Esophagus squamous epithelium (tissue), 5 donors: ENCODE measurements around the gene DICER1. TPM values are rescaled to one million over a fixed set of nuclear protein-coding genes. Genes with fewer than 3 reads are reported as not detected.

Experiments
- DNase-seq: peaks from one replicate; lab custom pipeline; 2025; lab: John Stamatoyannopoulos, UW
- H3K27ac ChIP-seq, 4 donors: fragments of 200-600 bp; sonication (generic); one replicate each; pipeline ENCODE4 v1.5.1; 2016 to 2019; ENCODE audit warnings: mild to moderate bottlenecking in 1 of 4
- H3K27me3 ChIP-seq, 4 donors: fragments of 200-600 bp; sonication (generic); 1 replicate in 3 of 4; 2 replicates in 1 of 4; pipeline versions ENCODE4 v1.5.1 to v1.6.0; 2017 to 2021; ENCODE audit warnings: antibody characterized with exemption in 1 of 4
- H3K36me3 ChIP-seq, 3 donors: fragments of 200-600 bp; sonication (generic); one replicate each; pipeline ENCODE4 v1.5.1; 2016 to 2019
- H3K4me1 ChIP-seq, 3 donors: fragments of 200-600 bp; sonication (generic); one replicate each; pipeline ENCODE4 v1.5.1; 2017 to 2019
- H3K4me3 ChIP-seq, 4 donors: fragments of 200-600 bp; sonication (generic); 1 replicate in 3 of 4; 2 replicates in 1 of 4; pipeline ENCODE4 v1.5.1; 2016 to 2019; ENCODE audit warnings: mild to moderate bottlenecking in 2 of 4, moderate library complexity in 1 of 4
- H3K9me3 ChIP-seq, 3 donors: fragments of 200-600 bp; sonication (generic); one replicate each; pipeline ENCODE4 v1.5.1; 2016 to 2019
- POLR2A ChIP-seq, 4 donors: fragments of 450-650 bp; IDR thresholded peaks; one replicate each; pipeline ENCODE4 v1.6.1; 2017; ENCODE audit warnings: antibody characterized with exemption in 4 of 4, mild to moderate bottlenecking in 4 of 4, moderate library complexity in 3 of 4
- WGBS, 2 donors: methylation state at CpG; one replicate each; pipeline ENCODE4 v1.1.5; 2018; 5-methylcytosine and 5-hydroxymethylcytosine counted together
- intact Hi-C: fragments of 100-400 bp; cut with DNase I; formaldehyde crosslinking; loops from one replicate; pipeline ENCODE4 v1.15.0; 2022
- total RNA-seq, 4 donors: library from RNA; depleted of rRNA; stranded (reverse); fragments of >200 nt; gene quantifications; one replicate each; pipeline ENCODE4 v1.1.0, GENCODE V29; 2016
- TF ChIP-seq, protein P1 (sequence below), 6 experiments: fragments of 450-650 bp in 4 of 6; fragments of 200-600 bp in 2 of 6; sonication (generic) in 2 of 6; IDR thresholded peaks; one replicate each; pipeline ENCODE4 v1.5.1; 2016 to 2019; ENCODE audit warnings: antibody characterized with exemption in 6 of 6, mild to moderate bottlenecking in 4 of 6, moderate library complexity in 4 of 6
- donor health status: DM: yes; HTN: yes; CAD: no.

Gene DICER1
- total RNA-seq, 4 donors from 2014 or later = 39.4 to 79.7 (median 55.7) TPM

GRCh38 chr14:95054346-95055280, 102.7 kb downstream of the DICER1 start:
- no peak for DNase-seq
- Histone ChIP-seq H3K27me3 (no peaks in the 10 kb centered on the region), H3K27ac (no peak overlapping the region)

GRCh38 chr14:95052016-95052585, 105.2 kb downstream of the DICER1 start:
- no peak for DNase-seq
- Histone ChIP-seq H3K4me1 (no peaks in the 10 kb centered on the region), H3K27me3 (peaks cover 0 to 17% (median 0%) of the 10 kb centered on the region in 4 donors), H3K36me3 (no peaks in the 10 kb centered on the region), H3K9me3 (no peaks in the 10 kb centered on the region), H3K4me3 (no peak overlapping the region), H3K27ac (no peak overlapping the region)
- WGBS, 2 donors = 69 to 77% methylated on average over 8 to 12 of the region's 14 CpGs
- intact Hi-C loops = no loop called here
- TF ChIP-seq, protein P1, sequence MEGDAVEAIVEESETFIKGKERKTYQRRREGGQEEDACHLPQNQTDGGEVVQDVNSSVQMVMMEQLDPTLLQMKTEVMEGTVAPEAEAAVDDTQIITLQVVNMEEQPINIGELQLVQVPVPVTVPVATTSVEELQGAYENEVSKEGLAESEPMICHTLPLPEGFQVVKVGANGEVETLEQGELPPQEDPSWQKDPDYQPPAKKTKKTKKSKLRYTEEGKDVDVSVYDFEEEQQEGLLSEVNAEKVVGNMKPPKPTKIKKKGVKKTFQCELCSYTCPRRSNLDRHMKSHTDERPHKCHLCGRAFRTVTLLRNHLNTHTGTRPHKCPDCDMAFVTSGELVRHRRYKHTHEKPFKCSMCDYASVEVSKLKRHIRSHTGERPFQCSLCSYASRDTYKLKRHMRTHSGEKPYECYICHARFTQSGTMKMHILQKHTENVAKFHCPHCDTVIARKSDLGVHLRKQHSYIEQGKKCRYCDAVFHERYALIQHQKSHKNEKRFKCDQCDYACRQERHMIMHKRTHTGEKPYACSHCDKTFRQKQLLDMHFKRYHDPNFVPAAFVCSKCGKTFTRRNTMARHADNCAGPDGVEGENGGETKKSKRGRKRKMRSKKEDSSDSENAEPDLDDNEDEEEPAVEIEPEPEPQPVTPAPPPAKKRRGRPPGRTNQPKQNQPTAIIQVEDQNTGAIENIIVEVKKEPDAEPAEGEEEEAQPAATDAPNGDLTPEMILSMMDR (IDR thresholded peaks at IDR 0.05) = no peak
- no peak for TF ChIP-seq POLR2A (IDR thresholded peaks at IDR 0.05)

More at GRCh38 chr14:95054346-95055280, 102.7 kb downstream of the DICER1 start:
- TF ChIP-seq, protein P1 (IDR thresholded peaks at IDR 0.05) = no peak
- no peak for TF ChIP-seq POLR2A (IDR thresholded peaks at IDR 0.05)
- H3K36me3 ChIP-seq = no peaks in the 10 kb centered on the region
- H3K4me3 ChIP-seq = no peak overlapping the region
- 88 to 90% methylated on average over 10 to 18 of the region's 23 CpGs for WGBS, 2 donors
- no peaks in the 10 kb centered on the region for H3K9me3 ChIP-seq
- no peaks in the 10 kb centered on the region for H3K4me1 ChIP-seq
- intact Hi-C loops = no loop called here

DNA sequence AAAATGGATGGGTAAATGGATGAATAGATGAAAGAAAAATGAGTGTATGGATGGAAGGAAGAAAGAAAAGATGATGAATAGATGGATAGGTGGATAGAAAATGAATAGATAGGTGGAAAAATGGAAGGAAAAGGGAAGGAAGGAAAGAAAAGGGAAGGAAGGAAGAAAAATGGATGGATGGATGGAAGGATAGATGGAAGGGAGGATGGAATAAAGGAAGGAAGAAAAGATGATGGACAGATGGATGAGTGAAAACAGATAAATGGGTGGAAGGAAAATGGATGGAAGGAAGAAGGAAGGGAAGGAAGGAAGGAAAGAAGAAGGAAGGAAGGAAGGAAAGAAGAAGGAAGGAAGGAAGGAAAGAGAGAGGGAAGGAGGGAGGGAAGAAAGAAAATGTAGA, 107.4 kb downstream of the DICER1 start:
- no peaks in the 10 kb centered on the region for H3K4me1 ChIP-seq
- DNase-seq = no peak
- intact Hi-C loops = no loop called here
- TF ChIP-seq, protein P1 (IDR thresholded peaks at IDR 0.05) = no peak
- no peak for TF ChIP-seq POLR2A (IDR thresholded peaks at IDR 0.05)
- peaks cover 0 to 32% (median 0%) of the 10 kb centered on the region in 4 donors for H3K27me3 ChIP-seq
- no peaks in the 10 kb centered on the region for H3K9me3 ChIP-seq
- H3K4me3 ChIP-seq = no peak overlapping the region
- no peak overlapping the region for H3K27ac ChIP-seq
- H3K36me3 ChIP-seq = no peaks in the 10 kb centered on the region

- intact Hi-C loops = no loop called here
- Histone ChIP-seq H3K27ac (no peak overlapping the region), H3K4me1 (no peaks in the 10 kb centered on the region), H3K9me3 (no peaks in the 10 kb centered on the region), H3K27me3 (peaks cover 0 to 42% (median 0%) of the 10 kb centered on the region in 4 donors), H3K36me3 (no peaks in the 10 kb centered on the region), H3K4me3 (no peak overlapping the region)
- 82 to 83% methylated on average over 7 to 8 of the region's 10 CpGs for WGBS, 2 donors
- no peak for DNase-seq
- TF ChIP-seq POLR2A (IDR thresholded peaks at IDR 0.05) = no peak
- TF ChIP-seq, protein P1 (IDR thresholded peaks at IDR 0.05) = no peak
Observed at GRCh38 chr14:95048771-95049312, 108.5 kb downstream of the DICER1 start.

DNA sequence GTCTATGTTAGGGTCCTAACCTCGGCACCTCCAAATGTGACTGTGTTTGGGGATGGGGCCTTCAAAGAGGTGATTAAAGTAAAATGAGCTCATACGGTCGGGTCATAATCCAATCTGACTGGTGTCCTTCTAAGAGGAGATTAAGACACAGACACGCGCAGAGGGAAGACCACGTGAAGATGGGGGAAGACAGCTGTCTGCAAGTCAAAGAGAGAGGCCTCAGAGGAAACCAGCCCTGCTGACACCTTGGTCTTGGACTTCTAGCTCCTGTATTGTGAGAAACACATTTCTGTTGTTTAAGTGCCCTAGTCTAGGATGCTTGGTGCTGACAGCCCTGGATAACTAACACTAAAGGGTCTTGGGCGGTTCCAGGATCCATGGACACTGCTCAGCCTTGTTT, 109.6 kb downstream of the DICER1 start:
- Histone ChIP-seq H3K4me3 (no peak overlapping the region), H3K4me1 (no peaks in the 10 kb centered on the region), H3K36me3 (no peaks in the 10 kb centered on the region), H3K27ac (no peak overlapping the region), H3K9me3 (no peaks in the 10 kb centered on the region), H3K27me3 (peaks cover 0 to 47% (median 0%) of the 10 kb centered on the region in 4 donors)
- no peak for DNase-seq
- TF ChIP-seq, protein P1 (IDR thresholded peaks at IDR 0.05) = no peak
- WGBS, 2 donors = 78 to 86% methylated on average over 4 to 6 of the region's 7 CpGs
- intact Hi-C loops = no loop called here
